GM23248 (cell line): ENCODE data around the gene RCOR2.

ENCODE experiments used
- EZH2 ChIP-seq: fragments of 200-600 bp; sonication (generic); IDR thresholded peaks from 2 replicates; pipeline ENCODE4 v1.6.1; 2018; ENCODE audit warnings: antibody characterized with exemption, mild to moderate bottlenecking; ENCODE audit not compliant: insufficient read depth, poor library complexity, severe bottlenecking
- EZH2phosphoT487 ChIP-seq: fragments of 200-600 bp; sonication (generic); IDR thresholded peaks from 2 replicates; pipeline ENCODE4 v1.6.1; 2018; ENCODE audit warnings: antibody characterized with exemption, moderate library complexity, mild to moderate bottlenecking, low read depth; ENCODE audit not compliant: insufficient read depth

DNA sequence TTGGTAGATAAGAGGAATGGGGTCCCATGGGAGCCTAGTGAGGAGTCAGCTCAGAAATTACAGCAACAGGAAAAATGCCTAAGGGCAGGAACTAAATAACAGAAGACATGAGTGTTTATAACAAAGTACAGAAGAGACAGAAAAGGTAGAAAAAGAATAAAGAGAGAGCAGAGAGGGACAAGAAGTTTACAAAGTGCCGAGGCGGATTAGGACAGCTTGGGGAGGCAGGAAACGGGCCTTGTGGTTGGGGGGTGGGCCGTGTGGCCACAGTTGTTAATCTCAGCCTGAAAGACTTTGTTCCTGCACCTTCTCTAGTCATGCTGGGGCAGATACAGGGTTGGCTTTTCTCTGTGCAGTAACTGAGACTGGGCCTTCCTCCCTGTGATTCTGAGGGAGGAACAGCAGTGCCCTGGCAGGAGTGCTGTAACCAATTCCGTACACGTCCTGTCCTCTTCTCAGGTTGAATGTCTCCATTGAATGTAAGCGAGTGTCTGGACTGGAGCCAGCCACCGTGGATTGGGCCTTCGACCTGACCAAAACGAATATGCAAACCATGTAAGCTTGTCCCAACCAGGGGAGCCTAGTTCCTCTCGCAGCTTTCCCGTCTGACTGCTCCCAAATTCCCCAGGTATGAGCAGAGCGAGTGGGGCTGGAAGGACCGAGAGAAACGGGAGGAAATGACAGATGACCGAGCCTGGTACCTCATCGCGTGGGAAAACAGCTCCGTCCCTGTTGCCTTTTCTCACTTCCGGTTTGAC lies 35.0 kb upstream of the RCOR2 start:
- TF ChIP-seq EZH2 = no peak
- no peak for TF ChIP-seq EZH2phosphoT487
